K562 (cell line): Measurements from ENCODE around the gene LYPD3. TPM values are rescaled to one million over a fixed set of nuclear protein-coding genes. Genes with fewer than 3 reads are reported as not detected.

ENCODE experiments used
- ATAC-seq: fragments of 200-7000 bp; cut with Tn5 transposase; 3 replicates; pipeline ENCODE4 v1.9.1; 2020; ENCODE audit warnings: moderate library complexity
- BruUV-seq: library from RNA; stranded (reverse); fragments of 400-500 nt; replicated peaks from 2 replicates; lab custom pipeline; 2021; lab: Mats Ljungman, UMichigan
- CTCF ChIA-PET: fragments of 300-600 bp; formaldehyde crosslinking; extraction: SDS; loops from one replicate; lab custom pipeline; 2021; ENCODE audit warnings: low intra/inter-chr PET ratio; lab: Yijun Ruan, JAX
- POLR2A ChIA-PET: fragments of 300-600, 350-650 bp; sonication (Branson Sonifier 250); formaldehyde crosslinking; extraction: SDS; loops from one replicate; lab custom pipeline; 2021; ENCODE audit warnings: antibody characterized with exemption, inconsistent platforms; lab: Yijun Ruan, JAX
- DNase-seq, 4 experiments: peaks; one replicate each; pipeline versions ENCODE4 v3.0.0 to v3.0.0-alpha.2; 2011 to 2018; ENCODE audit warnings: low spot score in 3 of 4, mixed read lengths in 3 of 4; ENCODE audit errors: extremely low read depth in 1 of 4
- FAIRE-seq: peaks from 2 replicates; lab custom pipeline; 2011; peaks lifted over from hg19 to GRCh38; lab: Jason Lieb, UNC
- H2AFZ ChIP-seq: 2 replicates; pipeline ENCODE4 v1.6.0; 2011; ENCODE audit warnings: low read depth, low read length, control low read depth, inconsistent platforms
- H3K27ac ChIP-seq: fragments of 200-600 bp; 3 replicates; pipeline ENCODE4 v1.8.0; 2011; ENCODE audit warnings: low read depth, mild to moderate bottlenecking, control low read depth, inconsistent platforms, low read length, moderate library complexity, mixed read lengths; ENCODE audit errors: extremely low read depth
- H3K27me3 ChIP-seq, 2 experiments: fragments of 300-600 bp in 1 of 2; 2 replicates in 1 of 2; 3 replicates in 1 of 2; pipeline versions ENCODE4 v1.6.0 to v1.8.0; 2011; ENCODE audit warnings: inconsistent platforms in 2 of 2, low read length in 2 of 2, mild to moderate bottlenecking in 1 of 2, mixed read lengths in 1 of 2, moderate library complexity in 1 of 2; ENCODE audit not compliant: control insufficient read depth in 2 of 2, insufficient read depth in 2 of 2
- H3K36me3 ChIP-seq: fragments of 300-600 bp; 3 replicates; pipeline ENCODE4 v1.8.0; 2011; ENCODE audit warnings: mild to moderate bottlenecking, low read length, inconsistent platforms; ENCODE audit not compliant: control insufficient read depth, insufficient read depth
- H3K4me1 ChIP-seq, 2 experiments: fragments of 200-600 bp in 1 of 2; replicated peaks in 1 of 2; 2 replicates in 1 of 2; 3 replicates in 1 of 2; pipeline versions ENCODE4 v1.5.1 to v1.8.0; 2011; ENCODE audit warnings: inconsistent platforms in 2 of 2, low read length in 2 of 2, mild to moderate bottlenecking in 1 of 2, mixed read lengths in 1 of 2, moderate library complexity in 1 of 2; ENCODE audit not compliant: control insufficient read depth in 2 of 2, insufficient read depth in 2 of 2
- H3K4me2 ChIP-seq: 2 replicates; pipeline ENCODE4 v1.6.1; 2011; ENCODE audit warnings: low read length, control low read depth, inconsistent platforms, mixed read lengths; ENCODE audit not compliant: insufficient read depth
- H3K4me3 ChIP-seq: fragments of 200-600 bp; sonication (generic), shearing (Covaris generic); 2 replicates; pipeline ENCODE4 v1.5.1; 2016; ENCODE audit warnings: control low read depth, inconsistent platforms
- H3K79me2 ChIP-seq: fragments of 200-600 bp; 3 replicates; pipeline ENCODE4 v1.8.0; 2011; ENCODE audit warnings: low read length, inconsistent platforms; ENCODE audit not compliant: control insufficient read depth, insufficient read depth
- H3K9ac ChIP-seq, 2 experiments: 2 replicates each; pipeline versions ENCODE4 v1.6.0 to v1.6.1; 2011; ENCODE audit warnings: low read depth in 2 of 2, low read length in 2 of 2, control low read depth in 1 of 2, inconsistent platforms in 1 of 2, mild to moderate bottlenecking in 1 of 2, mixed read lengths in 1 of 2; ENCODE audit not compliant: insufficient read depth in 1 of 2
- H3K9me1 ChIP-seq: one replicate; pipeline ENCODE4 v1.6.0; 2011; ENCODE audit warnings: inconsistent platforms, mild to moderate bottlenecking, low read length, moderate library complexity; ENCODE audit not compliant: control insufficient read depth, insufficient read depth
- H3K9me3 ChIP-seq: replicated peaks from 2 replicates; pipeline ENCODE4 v1.5.1; 2011; ENCODE audit warnings: low read depth, low read length, inconsistent platforms; ENCODE audit not compliant: control insufficient read depth, insufficient read depth
- H4K20me1 ChIP-seq: replicated peaks from 2 replicates; pipeline ENCODE4 v1.6.1; 2011; ENCODE audit warnings: low read length, inconsistent platforms, mixed read lengths; ENCODE audit not compliant: control insufficient read depth, insufficient read depth
- CHD2 ChIP-seq: IDR thresholded peaks from 2 replicates; pipeline ENCODE4 v1.6.1; 2011; ENCODE audit warnings: low read depth, low read length
- HOMEZ ChIP-seq: fragments of 250-450 bp; sonication (Bioruptor Pico); IDR thresholded peaks from 2 replicates; pipeline ENCODE4 v1.4.0; 2020; ENCODE audit warnings: mild to moderate bottlenecking, moderate library complexity
- MIER1 ChIP-seq: fragments of 450-650 bp; IDR thresholded peaks from 2 replicates; pipeline ENCODE4 v1.6.1; 2016; ENCODE audit warnings: antibody characterized with exemption, mild to moderate bottlenecking, low read depth
- PURB ChIP-seq: sonication (generic); formaldehyde crosslinking; IDR thresholded peaks from 2 replicates; pipeline ENCODE4 v1.9.0; 2021; ENCODE audit warnings: low read depth, mild to moderate bottlenecking, missing genetic modification reagents
- ZNF239 ChIP-seq: fragments of 250-450 bp; sonication (Bioruptor Pico); IDR thresholded peaks from 2 replicates; pipeline ENCODE4 v1.4.0; 2020; ENCODE audit warnings: mild to moderate bottlenecking
- ZNF449 ChIP-seq: fragments of 250-450 bp; sonication (Bioruptor Pico); IDR thresholded peaks from 2 replicates; pipeline ENCODE4 v1.8.0; 2022; ENCODE audit warnings: moderate library complexity, mild to moderate bottlenecking, inconsistent platforms
- ZNF561 ChIP-seq: fragments of 450-650 bp; formaldehyde crosslinking; conservative IDR thresholded peaks from 2 replicates; pipeline ENCODE4 v1.4.0; 2020; ENCODE audit warnings: mild to moderate bottlenecking, moderate library complexity
- ZNF639 ChIP-seq, 2 experiments: fragments of 200-800 bp in 1 of 2; sonication (Bioruptor generic) in 1 of 2; sonication (generic) in 1 of 2; formaldehyde crosslinking in 1 of 2; IDR thresholded peaks in 1 of 2; conservative IDR thresholded peaks in 1 of 2; 2 replicates each; pipeline versions ENCODE4 v1.5.0 to v1.6.1; 2016 to 2020; ENCODE audit warnings: missing compliant biosample characterization in 1 of 2, missing genetic modification characterization in 1 of 2, missing genetic modification reagents in 1 of 2
- WGBS: fragments of 100-300 bp; shearing (Covaris generic); methylation state at CpG from one replicate; pipeline ENCODE4 v1.1.6; 2016; ENCODE audit warnings: low coverage, mixed read lengths; ENCODE audit not compliant: insufficient coverage; ENCODE audit errors: missing lambda C conversion rate; 5-methylcytosine and 5-hydroxymethylcytosine counted together
- in situ Hi-C: fragments of 300-500 bp; cut with MboI; formaldehyde crosslinking; loops from 4 replicates; pipeline ENCODE4 v1.15.0; 2018; ENCODE audit warnings: inconsistent platforms, mixed read lengths
- intact Hi-C: fragments of 100-400 bp; cut with micrococcal nuclease; formaldehyde crosslinking; loops from 2 replicates; pipeline ENCODE4 v1.14.2; 2022
- polyA plus RNA-seq, 8 experiments: library from polyadenylated mRNA; depleted of rRNA in 4 of 8; stranded (reverse) in 5 of 8; unstranded in 3 of 8; fragments of >200 nt; fragmentation: Nextera tagmentation in 2 of 8; fragmentation: Illumina TruSeq in 1 of 8; extraction: Ambion mirVana in 2 of 8; extraction: Trizol in 1 of 8; gene quantifications; 2 replicates each; pipeline versions ENCODE4 v1.2.1 to v1.2.3, GENCODE V29; 2011 to 2014; ENCODE audit warnings: inconsistent platforms in 1 of 8, missing spikeins in 1 of 8
- total RNA-seq, 7 experiments: library from RNA; depleted of rRNA in 6 of 7; stranded (reverse); fragments of >200 nt in 6 of 7; fragmentation: Illumina TruSeq in 2 of 7; extraction: Trizol in 2 of 7; gene quantifications; 2 replicates each; pipeline versions ENCODE4 v1.2.1 to v1.2.3, GENCODE V29; 2011 to 2021; ENCODE audit warnings: low replicate concordance in 1 of 7

LYPD3 gene
- total and polyA plus RNA-seq, 9 of the 15 experiments (the other 6 are each of a cell fraction or from before 2014, with no cell fraction given), result 0.04 to 0.33 (median 0.20) TPM; not detected in 1

- Histone ChIP-seq H3K4me1 (peaks cover 8 to 19% of the 10 kb centered on the region in 2 experiments; a peak in 4 of 5 replicates), H3K79me2 (no peaks in the 10 kb centered on the region), H3K4me3 (no peak overlapping the region), H3K9me3 (no peaks in the 10 kb centered on the region), H3K36me3 (peaks cover 3% of the 10 kb centered on the region; the same call in 1 of the 3 replicates), H3K27ac (no peak overlapping the region), H3K9ac (peak overlapping the region in 1 of 2 experiments; percentile 64; a peak in 1 of 4 replicates), H3K27me3 (no peaks in the 10 kb centered on the region), H4K20me1 (no peaks in the 10 kb centered on the region), H3K9me1 (no peaks in the 10 kb centered on the region), H2AFZ (no peak overlapping the region), H3K4me2 (no peak overlapping the region)
- WGBS, result 37% methylated on average over 3 of the region's 3 CpGs
- no peak for ATAC-seq
- ChIA-PET POLR2A (interaction anchor here (0.6 to 0.7 kb wide), 2 partner anchors 22 to 34 kb away, joined by 3 read pairs; partner anchors contain the start of gene ZNF575), CTCF (no interaction called here)
- BruUV-seq, result no TSS peak
- in situ Hi-C loops, result no loop called here
- no peak for FAIRE-seq
- no peak for TF ChIP-seq ZNF639 (CRISPR knock-in tag; conservative IDR thresholded peaks at IDR 0.05 in 1 of 2, IDR thresholded peaks at IDR 0.05 in 1 of 2)
- TF ChIP-seq CHD2, result no peak
- no peak for TF ChIP-seq ZNF449 (CRISPR knock-in tag)
- TF ChIP-seq HOMEZ (CRISPR knock-in tag), result no peak
- no peak for TF ChIP-seq PURB (CRISPR knock-in tag)
- TF ChIP-seq ZNF239 (CRISPR knock-in tag), result no peak
- no peak for TF ChIP-seq ZNF561
- TF ChIP-seq MIER1, result no peak
- DNase-seq, result no peak
- intact Hi-C loops, result no loop called here
Observed at GRCh38 chr19:43499042-43499441, 33.6 kb upstream of the LYPD3 start.
